HG02571 (cell line): ENCODE measurements around the gene INIP.

Experiments used
- ATAC-seq: cut with Tn5 transposase; IDR thresholded peaks from one replicate; pipeline ENCODE4 v1.9.1; 2021; ENCODE audit warnings: mild to moderate bottlenecking, moderate library complexity; ENCODE audit not compliant: unreplicated experiment

The INIP gene, protein sequence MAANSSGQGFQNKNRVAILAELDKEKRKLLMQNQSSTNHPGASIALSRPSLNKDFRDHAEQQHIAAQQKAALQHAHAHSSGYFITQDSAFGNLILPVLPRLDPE

DNA sequence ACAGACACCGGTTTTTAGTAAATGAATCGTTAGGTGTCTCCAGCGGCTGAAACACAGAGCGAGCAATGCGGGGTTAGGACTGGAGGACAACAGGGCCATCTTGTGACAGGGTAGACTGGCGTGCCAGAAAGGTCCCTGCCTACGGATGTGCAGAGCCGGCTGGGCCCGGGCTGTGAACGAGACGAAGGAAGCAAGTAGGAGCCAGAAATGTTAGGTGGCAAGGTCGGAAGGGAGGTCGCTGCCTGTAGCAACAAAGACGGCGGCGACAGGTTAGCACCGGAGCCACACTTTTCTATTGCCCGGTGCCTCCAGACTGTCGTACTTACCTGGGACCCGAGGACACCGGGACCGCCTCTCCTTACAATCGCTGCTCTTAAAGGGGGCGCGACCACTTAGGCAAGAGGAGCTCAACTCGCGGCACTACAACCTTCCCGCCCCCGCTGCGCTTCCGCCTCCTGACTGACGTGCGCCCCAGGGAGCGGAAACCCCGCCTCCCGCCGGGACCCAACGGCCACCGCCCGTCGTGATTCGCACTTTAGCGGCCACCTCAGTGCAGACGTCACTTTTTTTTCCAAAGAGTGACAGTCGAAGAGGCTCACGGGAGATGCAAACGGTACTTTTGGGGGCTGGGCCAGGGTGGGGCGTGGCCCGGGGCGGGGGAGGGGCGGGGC lies at the start of gene INIP:
INIP (minus strand) TSS at position 457 of the 671 bp plus-strand sequence. CDS start 1,632 bp downstream, outside the sequence.
- ATAC-seq, result peak; percentile 95

DNA sequence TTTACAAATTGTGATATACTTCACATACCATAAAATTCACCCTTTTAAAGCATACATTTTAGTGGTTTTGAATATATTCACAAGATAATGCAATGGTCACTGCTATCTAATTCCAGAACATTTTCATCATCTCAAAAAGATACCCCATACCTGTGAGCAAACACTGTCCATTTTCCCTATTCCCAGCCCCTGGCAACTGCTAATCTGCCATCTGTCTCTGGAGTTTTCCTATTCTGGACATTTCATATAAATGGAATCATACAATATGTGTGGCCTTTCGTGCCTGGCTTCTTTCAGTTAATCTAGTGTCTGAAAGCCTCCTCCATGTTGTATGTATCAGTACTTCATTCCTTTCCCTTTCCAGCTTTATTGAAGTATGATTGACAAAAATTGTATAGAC lies 47.4 kb upstream of the INIP start:
- no peak for ATAC-seq

DNA sequence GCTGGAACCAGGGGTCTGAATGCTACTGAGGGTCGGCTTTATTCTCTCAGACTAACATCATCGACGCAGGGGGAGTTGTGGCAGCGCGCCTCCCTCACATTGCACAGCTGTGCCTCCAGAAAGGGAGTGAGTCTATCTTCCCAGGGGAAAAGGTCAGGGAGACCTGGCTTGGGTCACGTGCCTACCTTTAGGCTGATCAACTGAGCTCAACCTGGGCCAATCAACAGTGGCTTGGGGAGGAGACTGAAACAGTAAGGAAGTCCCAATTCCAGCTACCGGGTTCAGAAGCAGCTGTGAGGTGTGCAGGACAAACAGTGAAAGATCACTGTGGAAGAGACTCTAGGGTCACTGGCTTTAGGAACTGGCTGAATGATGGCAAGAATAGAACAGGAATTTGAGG lies 46.9 kb upstream of the INIP start:
- no peak for ATAC-seq

DNA sequence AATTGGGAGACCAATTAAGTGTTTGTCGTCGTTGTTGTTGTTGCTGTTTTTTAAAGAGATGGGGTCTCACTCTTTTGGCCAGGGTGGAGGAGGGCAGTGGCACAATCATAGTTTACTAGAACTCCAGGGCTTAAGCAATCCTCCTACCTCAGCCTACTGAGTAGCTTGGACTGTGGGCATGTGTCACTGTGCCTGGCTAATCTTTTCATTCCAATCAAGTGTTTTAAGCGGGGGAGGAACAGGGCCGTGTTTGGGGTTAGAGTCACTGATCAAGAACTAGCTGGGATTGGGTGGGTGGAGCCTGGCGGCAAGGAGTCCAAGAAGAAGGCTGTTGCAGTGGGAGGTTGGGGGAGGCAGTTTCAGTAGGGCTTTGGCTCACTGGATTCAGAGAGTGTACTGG lies 46.4 kb upstream of the INIP start:
- no peak for ATAC-seq

DNA sequence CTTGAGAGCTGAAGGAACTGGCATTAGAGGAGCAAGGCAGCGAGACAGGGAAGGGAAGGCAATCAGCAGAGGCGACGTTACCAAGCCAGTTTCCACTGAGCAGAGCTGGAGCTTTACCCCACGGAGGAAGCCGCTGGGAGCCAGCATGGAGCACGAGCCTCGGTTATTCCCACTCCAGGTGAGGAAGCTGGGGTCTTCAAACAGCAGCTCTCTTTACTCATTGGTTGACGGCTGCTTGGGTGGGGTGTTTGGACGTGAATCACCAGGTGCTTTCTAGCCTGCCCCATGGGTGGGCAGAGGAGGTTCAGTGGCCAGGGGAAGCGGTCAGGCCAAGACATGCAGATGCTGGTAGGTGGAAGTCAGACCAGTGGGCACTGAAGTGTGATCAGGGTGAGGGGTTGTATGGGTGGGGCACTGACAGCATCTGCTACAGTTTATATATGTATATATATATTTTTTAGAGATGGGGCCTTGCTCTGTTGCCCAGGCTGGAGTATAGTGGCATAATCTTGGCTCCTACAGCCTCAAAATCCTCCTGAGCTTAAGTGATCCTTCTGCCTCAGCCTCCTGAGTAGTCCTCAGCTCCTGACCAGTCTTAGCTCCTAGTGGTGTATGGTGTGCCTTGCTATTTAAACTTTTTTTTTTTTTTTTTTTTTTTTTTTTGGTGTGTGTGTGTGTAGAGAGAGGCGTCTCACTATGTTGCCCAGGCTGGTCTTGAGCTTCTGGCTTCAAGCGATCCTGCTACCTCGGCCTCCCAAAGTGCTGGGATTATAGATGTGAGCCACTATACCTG lies 45.0 kb upstream of the INIP start:
- no peak for ATAC-seq

DNA sequence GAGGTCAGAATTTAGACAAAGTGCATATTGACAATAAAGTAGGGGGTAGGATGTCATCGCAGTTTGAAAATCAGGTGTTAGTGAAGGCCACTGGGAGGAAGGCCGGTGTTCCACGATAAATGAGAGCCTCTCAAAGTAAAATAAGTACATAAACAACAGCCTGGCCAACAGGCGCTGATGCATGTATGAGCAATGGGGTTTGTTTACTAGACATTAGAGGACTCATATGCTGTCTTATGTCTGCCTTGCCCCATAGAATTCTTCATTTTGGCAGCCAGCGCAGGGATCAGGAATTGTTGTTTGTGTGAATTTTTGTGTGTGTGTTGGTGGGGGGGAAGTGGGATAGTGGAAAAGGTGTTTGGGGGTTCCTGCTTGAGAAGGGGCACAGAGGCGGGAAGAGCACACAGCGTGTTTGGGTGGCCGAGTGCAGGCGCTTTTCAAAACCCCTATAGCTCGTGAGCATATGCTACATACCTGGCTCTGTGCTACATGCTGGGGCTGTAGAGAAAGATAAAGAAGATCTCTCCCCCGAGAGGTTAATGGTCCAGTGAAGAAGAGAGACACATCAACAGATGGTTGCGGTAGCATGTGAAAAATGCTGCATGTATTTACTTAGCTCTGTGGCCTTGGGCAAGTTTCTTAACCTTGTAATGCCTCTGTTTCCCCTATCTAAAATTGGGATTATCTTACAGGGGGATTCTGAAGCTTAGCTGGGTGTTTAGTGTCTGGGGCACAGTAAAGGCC lies 44.2 kb upstream of the INIP start:
- no peak for ATAC-seq

DNA sequence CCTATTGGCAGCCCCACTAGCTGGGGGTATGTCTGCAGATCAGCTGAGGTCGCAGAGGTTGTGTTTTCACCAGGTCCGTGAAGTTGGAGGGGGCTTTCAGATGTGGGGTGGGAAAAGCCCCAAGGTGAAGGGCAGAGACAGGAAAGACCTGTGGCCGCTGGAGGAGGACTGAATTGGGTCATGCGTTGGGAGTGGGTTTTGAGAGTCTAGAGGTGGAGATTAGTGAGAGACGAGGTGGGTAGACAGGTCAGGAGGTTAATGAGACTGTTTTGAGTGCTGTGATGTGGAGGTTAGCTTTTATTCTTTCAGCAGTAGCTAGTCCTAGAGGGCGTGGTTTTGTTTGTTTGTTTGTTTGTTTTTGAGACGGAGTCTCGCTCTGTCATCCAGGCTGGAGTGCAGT lies 42.9 kb upstream of the INIP start:
- no peak for ATAC-seq

DNA sequence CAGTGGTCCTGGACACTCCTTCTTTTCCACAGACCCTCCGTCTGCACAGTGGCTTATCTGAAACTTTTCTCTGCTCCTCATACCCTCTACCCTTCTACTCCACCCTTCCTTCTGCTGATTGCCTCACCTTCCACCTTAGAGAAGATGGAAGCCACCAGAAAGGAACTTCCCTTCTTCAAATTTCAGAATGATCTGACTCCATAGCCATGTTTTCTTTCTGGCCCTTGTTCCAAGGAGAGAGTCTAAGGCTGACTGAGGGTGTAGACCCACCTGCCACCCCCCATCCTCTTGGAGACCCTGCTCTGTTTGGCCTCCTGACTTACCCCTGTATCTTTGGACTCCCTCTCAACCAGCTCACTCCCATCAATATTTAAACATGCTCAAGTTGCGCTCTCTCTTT lies 40.0 kb upstream of the INIP start:
- ATAC-seq, result no peak

DNA sequence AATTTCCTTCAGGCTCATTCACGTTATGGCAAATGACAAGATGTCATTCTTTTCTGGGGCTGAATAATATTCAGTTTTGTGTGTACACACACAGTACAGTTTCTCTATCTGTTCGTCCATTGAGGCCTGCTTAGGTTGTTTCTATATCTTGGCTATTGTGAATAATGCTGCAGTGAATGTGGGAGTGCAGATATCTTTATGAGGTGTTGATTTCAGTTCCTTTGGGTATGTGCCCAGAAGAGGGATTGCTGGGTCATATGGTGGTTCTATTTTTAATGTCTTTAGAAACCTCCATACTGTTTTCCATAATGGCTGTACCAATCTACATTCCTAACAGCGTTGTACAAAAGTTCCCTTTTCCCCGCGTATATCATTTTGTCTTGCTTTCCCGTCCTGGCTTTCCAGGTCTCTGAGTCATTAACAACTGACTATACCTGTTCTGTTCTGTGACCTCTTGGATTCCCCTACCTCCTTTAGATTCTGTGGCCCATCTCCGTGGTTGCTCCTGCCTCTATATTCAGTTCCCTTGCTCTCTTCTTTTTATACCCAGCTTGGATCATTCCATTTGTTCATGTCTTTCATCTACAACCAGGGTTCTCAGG lies 39.5 kb upstream of the INIP start:
- no peak for ATAC-seq

DNA sequence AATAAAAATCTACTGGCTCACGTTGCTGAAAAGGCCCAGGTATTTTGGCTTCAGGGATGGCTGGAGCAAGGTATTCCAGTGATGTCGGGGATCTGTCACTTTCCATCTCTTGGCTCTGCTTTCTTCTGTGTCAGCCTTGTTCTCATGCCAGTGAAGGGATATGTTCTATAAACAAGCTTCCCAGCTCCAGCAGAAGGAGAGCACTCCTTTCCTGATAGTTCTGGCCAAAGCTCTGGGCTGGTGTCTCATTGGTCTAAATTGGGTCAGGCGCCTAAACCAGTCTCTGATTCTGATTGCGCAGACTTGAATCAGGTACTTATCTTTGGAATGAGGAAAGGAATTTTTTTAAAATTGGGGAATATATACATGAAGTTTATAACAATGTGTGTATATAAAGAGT lies 37.8 kb upstream of the INIP start:
- ATAC-seq, result no peak

DNA sequence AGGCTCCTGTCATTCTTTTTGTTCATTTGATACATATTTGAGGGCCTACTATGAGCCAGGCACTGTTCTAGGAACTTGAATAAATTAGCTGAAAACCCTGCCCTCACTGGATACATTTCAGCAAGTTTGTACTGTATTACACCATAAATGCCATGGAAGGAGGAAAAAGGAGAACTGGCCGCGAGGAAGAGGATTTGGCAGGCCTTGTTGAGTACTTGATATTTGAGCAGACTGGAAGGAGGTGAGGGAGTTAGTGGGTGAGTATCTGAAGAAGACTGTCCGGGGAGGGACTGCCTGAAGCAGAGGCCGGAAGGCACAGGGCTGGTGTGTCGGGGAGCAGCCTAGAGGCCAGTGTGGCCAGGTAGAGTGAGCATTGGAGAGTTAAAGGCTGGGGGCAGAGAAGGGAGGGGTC lies 37.1 kb upstream of the INIP start:
- ATAC-seq, result no peak

DNA sequence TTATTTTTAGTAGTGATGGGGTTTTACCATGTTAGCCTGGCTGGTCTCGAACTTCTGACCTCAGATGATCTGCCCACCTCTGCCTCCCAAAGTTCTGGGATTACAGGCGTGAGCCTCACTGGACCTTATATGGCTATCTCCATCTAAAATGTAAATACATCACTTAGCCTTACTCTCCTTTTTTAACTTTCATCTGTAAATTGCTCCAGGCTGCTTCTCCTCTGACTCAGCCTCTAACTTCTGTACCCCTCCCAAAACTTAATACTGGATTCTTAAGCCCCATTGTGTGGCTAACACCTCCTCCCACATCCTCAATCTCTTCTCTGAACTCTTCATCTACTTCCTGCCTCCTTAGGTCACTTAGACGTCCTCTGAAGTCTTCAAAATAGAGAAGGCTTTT lies 36.7 kb upstream of the INIP start:
- ATAC-seq, result no peak

DNA sequence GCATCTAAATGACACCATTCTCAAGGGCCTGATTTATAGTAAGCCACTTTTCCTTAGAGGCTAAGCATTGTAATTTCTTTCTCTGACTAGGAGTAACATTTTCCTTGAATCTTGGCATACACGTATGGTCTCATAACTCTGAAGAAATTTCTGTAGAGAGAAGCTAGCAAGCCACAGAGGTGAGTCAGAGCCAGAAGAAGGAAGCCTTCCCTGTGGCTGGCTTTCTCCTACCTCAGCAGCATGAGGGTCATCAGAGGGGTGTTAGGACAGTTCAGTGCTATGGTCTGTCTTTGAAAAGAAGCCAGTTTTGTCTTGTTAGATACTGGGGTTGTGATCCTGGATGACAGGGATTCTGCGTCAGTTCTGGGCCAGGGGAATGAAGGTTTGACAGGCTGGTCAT lies 35.8 kb upstream of the INIP start:
- ATAC-seq, result no peak

DNA sequence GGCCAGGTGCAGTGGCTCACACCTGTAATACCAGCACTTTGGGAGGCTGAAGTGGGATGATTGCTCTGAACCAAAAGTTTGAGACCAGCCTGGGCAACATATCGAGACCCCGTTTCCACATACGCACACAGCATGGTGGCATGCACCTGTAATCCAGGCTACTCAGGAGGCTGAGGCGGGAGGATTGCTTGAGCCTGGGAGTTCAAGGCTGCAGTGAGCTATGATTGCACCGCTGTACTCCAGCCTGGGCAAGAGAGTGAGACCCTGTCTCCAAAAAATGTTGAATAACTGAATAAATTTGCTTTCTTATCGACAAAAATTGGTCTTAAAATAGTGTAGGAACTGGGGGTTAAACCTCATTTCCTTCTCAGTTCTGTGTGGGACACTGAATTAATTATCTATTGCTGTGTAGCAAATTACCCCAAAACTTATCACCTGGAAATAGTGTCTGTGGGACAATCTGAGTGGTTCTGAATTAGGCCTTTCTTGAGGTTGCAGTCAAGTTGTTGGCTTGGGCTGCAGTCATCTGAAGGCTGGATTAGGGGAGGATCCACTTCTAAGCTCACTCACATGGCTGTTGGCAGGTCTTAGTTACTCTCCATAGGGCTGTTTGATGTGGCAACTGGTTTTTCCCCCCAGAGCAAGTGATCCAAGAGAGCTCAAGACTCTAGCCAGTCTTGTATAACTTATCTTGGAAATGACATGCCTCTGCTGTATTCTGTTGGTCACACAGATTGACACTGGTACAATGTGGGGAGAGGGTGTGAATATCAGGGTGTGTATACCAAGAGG lies 34.6 kb upstream of the INIP start:
- no peak for ATAC-seq

DNA sequence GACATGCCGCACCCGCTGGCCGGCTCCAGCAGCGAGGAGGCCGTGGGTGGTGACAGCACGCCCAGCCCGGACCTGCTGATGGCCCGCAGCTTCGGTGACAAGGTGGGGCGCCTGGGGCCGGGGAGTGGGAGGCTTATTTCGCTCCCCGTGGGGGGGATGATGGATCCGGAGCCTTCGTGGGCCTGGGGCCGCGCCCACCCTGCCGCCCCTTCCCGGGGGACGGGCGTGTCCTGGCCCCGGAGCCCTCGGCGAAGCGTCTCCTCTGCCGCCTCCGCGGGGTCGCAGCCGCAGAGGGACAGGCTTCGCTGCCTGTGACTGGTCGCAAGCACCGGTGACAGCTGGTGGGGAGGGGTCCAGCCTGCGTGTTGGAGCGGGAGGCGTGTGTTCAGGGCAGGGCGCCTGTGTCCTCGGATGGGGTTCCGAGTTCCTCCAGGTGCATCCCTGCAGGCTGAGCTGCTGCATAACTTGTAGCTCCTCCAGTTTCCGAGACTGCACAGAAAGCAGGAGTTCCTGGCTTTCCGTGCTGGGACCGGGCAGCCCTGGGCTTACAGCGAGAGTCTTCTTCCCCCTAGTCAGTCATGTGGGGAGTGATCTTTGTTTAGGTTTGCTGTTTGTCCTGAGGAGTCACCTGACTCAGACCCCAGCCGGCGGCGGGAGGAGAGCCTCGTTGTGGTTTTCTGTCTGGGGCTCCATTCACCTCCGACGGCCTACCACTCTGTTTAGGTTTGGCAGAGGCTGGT lies 33.3 kb upstream of the INIP start:
- peak; percentile 26 for ATAC-seq

DNA sequence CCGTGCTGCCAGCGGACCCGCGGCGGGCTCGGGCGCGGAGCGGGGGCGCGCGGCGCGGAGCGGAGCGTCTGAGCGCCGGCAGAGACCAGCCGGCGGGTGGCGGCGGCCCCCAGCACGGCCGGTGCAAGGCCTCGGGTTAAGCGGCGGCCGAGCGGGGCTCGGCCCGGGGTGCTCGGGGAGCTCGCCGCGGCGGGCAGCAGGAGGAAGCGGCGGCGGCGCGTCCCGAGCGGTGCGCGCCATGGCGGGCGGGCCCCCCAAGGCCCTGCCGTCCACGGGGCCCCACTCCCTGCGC lies 32.8 kb upstream of the INIP start:
- ATAC-seq, result no peak

DNA sequence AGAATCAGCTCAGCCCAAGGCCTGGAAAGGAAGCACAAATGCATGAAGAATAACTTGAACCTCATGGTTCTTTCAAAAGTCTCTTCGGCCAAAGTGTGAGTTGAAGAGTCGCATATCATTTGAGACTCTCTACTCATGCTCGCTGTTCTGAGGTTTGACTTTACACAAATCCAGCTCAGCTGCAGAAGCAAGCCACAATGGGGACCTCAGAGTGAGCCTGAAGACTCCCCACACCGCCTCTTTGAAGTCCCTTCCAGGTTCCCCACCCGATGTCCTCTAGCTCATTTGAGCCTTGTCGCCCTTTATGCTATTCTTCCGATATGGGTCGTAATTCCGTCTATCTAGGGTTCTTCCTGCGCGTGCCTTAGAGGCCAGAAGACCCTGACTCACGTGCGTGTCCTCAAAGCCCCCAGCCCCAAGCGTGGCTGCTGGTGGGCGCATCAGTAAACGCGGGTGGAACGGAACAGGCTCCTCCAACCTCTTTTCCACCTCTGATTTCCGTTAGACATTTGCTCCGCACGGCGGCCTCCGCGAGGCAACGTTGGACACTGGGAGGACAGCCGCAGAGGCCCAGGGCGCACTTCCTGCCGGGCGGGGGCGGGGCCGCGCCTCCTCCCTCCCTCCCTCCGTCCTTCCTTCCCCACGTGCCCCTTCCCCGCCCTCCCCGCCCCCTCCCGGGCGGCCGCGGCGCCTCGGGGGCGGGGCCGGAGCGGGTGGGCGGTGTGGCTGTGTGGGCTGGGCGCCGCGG lies 32.3 kb upstream of the INIP start, which contains the start of gene SNX30:
SNX30 (plus strand) TSS at position 745 of the 748 bp plus-strand sequence. CDS start 242 bp downstream, outside the sequence.
- ATAC-seq, result peak; percentile 81

DNA sequence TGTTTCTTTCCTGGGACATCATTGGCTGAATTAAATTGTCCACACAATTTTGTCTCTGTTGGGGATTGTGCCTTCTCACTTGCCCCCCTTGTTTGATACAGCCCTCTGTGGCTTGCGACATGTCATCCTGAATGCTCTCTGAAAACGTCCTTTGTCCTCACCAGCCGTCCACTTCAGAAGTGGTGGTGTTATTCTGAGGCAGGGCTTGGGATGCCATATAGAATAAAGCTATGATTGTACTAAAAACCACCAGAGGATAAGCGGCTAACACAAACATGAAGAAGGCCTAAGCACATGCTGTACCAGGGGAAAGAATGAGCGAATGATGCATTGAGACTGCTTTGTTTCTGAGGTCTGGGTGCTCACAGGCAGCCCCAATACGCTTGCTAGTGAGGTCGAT lies 29.2 kb upstream of the INIP start:
- ATAC-seq, result no peak

DNA sequence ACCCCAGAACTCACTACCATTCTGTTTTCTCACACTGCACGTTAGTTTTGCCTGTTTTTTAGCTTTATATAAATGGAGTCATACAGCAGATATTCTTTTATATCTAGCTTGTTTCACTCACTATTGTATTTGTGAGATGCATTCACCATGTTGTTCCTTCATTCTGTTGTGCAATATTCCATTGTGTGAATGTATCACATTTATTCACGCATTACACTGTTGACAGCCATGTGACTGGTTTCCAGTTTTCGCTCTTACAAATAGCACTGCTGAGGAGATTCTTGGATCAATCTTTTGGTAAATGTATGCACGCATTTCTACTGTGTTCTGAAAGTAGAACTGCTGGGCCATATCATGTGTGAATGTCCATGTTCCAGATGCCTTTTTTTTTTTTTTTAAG lies 26.3 kb upstream of the INIP start:
- no peak for ATAC-seq
